Endothelial cell of umbilical vein (primary cell): ENCODE results near the gene C3orf22. TPM values are rescaled to one million over a fixed set of nuclear protein-coding genes. Genes with fewer than 3 reads are reported as not detected.

ENCODE experiments used
- BruUV-seq: library from RNA; stranded (reverse); fragments of 400-500 nt; replicated peaks from 2 replicates; lab custom pipeline; 2021; lab: Mats Ljungman, UMichigan
- CTCF ChIA-PET: fragments of 300-600, 350-600 bp; sonication (Branson Sonifier 250); formaldehyde crosslinking; loops from one replicate; lab custom pipeline; 2021; ENCODE audit warnings: antibody characterized with exemption, inconsistent platforms; lab: Charles Lee
- POLR2A ChIA-PET: fragments of 300-600, 350-600 bp; sonication (Branson Sonifier 250); formaldehyde crosslinking; loops from one replicate; lab custom pipeline; 2021; ENCODE audit warnings: antibody characterized with exemption, inconsistent platforms; lab: Charles Lee
- DNase-seq: peaks from one replicate; pipeline ENCODE4 v3.0.0-alpha.2; 2011; ENCODE audit warnings: low read depth, low spot score
- FAIRE-seq: peaks from 2 replicates; lab custom pipeline; 2011; peaks lifted over from hg19 to GRCh38; lab: Jason Lieb, UNC
- H2AFZ ChIP-seq: 2 replicates; pipeline ENCODE4 v1.6.0; 2012; ENCODE audit warnings: low read depth, low read length, control low read depth, inconsistent platforms
- H3K27ac ChIP-seq: 2 replicates; pipeline ENCODE4 v1.5.1; 2011; ENCODE audit warnings: low read depth, mild to moderate bottlenecking, control low read depth, low read length, moderate library complexity; ENCODE audit not compliant: insufficient read depth
- H3K27me3 ChIP-seq, 2 experiments: 2 replicates each; pipeline versions ENCODE4 v1.6.0 to v1.6.1; 2011; ENCODE audit warnings: low read length in 2 of 2, mixed read lengths in 1 of 2; ENCODE audit not compliant: control insufficient read depth in 2 of 2, insufficient read depth in 2 of 2
- H3K36me3 ChIP-seq, 2 experiments: 2 replicates in 1 of 2; 3 replicates in 1 of 2; pipeline ENCODE4 v1.5.1; 2011; ENCODE audit warnings: low read length in 2 of 2, mild to moderate bottlenecking in 1 of 2, moderate library complexity in 1 of 2; ENCODE audit not compliant: control insufficient read depth in 2 of 2, insufficient read depth in 2 of 2; ENCODE audit errors: extremely low read depth in 1 of 2
- H3K4me1 ChIP-seq: 3 replicates; pipeline ENCODE4 v1.5.1; 2011; ENCODE audit warnings: mild to moderate bottlenecking, low read length; ENCODE audit not compliant: control insufficient read depth, insufficient read depth; ENCODE audit errors: extremely low read depth
- H3K4me2 ChIP-seq: 2 replicates; pipeline ENCODE4 v1.6.1; 2011; ENCODE audit warnings: low read length, control low read depth, mixed read lengths; ENCODE audit not compliant: insufficient read depth
- H3K4me3 ChIP-seq, 3 experiments: fragments of 200-600 bp in 1 of 3; sonication (generic), shearing (Covaris generic) in 1 of 3; replicated peaks in 1 of 3; 2 replicates each; pipeline ENCODE4 v1.5.1; 2011 to 2016; ENCODE audit warnings: control low read depth in 3 of 3, low read length in 3 of 3, mild to moderate bottlenecking in 2 of 3, inconsistent platforms in 1 of 3, low read depth in 1 of 3, moderate library complexity in 1 of 3; ENCODE audit not compliant: insufficient read depth in 1 of 3
- H3K79me2 ChIP-seq: 2 replicates; pipeline ENCODE4 v1.6.0; 2012; ENCODE audit warnings: low read length, inconsistent platforms; ENCODE audit not compliant: control insufficient read depth, insufficient read depth
- H3K9ac ChIP-seq: replicated peaks from 2 replicates; pipeline ENCODE3; 2011; ENCODE audit warnings: low read length, control low read depth; ENCODE audit not compliant: insufficient read depth; ENCODE audit errors: extremely low read depth
- H3K9me1 ChIP-seq: replicated peaks from 3 replicates; pipeline ENCODE4 v1.6.0; 2011; ENCODE audit warnings: mild to moderate bottlenecking, low read length; ENCODE audit not compliant: control insufficient read depth, insufficient read depth; ENCODE audit errors: extremely low read depth
- H3K9me3 ChIP-seq: replicated peaks from 2 replicates; pipeline ENCODE4 v1.5.1; 2012; ENCODE audit warnings: low read length, inconsistent platforms; ENCODE audit not compliant: control insufficient read depth, insufficient read depth
- H4K20me1 ChIP-seq: replicated peaks from 2 replicates; pipeline ENCODE3; 2011; ENCODE audit warnings: mild to moderate bottlenecking, low read length; ENCODE audit not compliant: control insufficient read depth, insufficient read depth; ENCODE audit errors: extremely low read depth
- EZH2 ChIP-seq: IDR thresholded peaks from 2 replicates; pipeline ENCODE4 v1.6.1; 2012; ENCODE audit warnings: borderline replicate concordance, low read depth, mild to moderate bottlenecking, moderate library complexity, low read length, inconsistent platforms; ENCODE audit not compliant: severe bottlenecking
- FOS ChIP-seq: IDR thresholded peaks from 2 replicates; pipeline ENCODE4 v1.6.1; 2011; ENCODE audit warnings: mild to moderate bottlenecking, low read length, moderate library complexity, borderline replicate concordance; ENCODE audit not compliant: insufficient read depth
- GATA2 ChIP-seq: IDR thresholded peaks from 2 replicates; pipeline ENCODE4 v1.7.0; 2011; ENCODE audit warnings: low read depth, mild to moderate bottlenecking, moderate library complexity, mixed read lengths, low read length; ENCODE audit not compliant: insufficient read length, insufficient read depth
- JUN ChIP-seq: IDR thresholded peaks from 2 replicates; pipeline ENCODE4 v1.6.1; 2011; ENCODE audit warnings: borderline replicate concordance, low read depth; ENCODE audit not compliant: insufficient read length, insufficient read depth
- MYC ChIP-seq: IDR thresholded peaks from one replicate; pipeline ENCODE4 v1.6.1; 2011; ENCODE audit warnings: mild to moderate bottlenecking, low read depth, low read length
- POLR2A ChIP-seq: IDR thresholded peaks from 2 replicates; pipeline ENCODE4 v1.6.1; 2012; ENCODE audit warnings: low read depth, mild to moderate bottlenecking, control low read depth, low read length
- POLR2AphosphoS5 ChIP-seq: IDR thresholded peaks from 2 replicates; pipeline ENCODE4 v1.6.1; 2012; ENCODE audit warnings: low read depth, mild to moderate bottlenecking, control low read depth, low read length, moderate library complexity; ENCODE audit not compliant: insufficient read depth
- dilution Hi-C: fragments of 300-500 bp; cut with MboI; formaldehyde crosslinking; loops from one replicate; pipeline ENCODE4 v1.15.0; 2019; ENCODE audit warnings: low sequenced_read_pairs; ENCODE audit not compliant: extremely low pct_ligation_motif_present
- intact Hi-C: fragments of 100-400 bp; cut with micrococcal nuclease; formaldehyde crosslinking; loops from one replicate; pipeline ENCODE4 v1.10.0; 2022
- polyA plus RNA-seq, 4 experiments: library from polyadenylated mRNA; depleted of rRNA in 3 of 4; stranded (reverse) in 3 of 4; unstranded in 1 of 4; fragments of >200 nt; gene quantifications; 2 replicates each; pipeline versions ENCODE4 v1.2.1 to v1.2.3, GENCODE V29; 2011 to 2012; ENCODE audit warnings: missing spikeins in 1 of 4
- total RNA-seq: library from RNA; stranded (reverse); gene quantifications from 2 replicates; pipeline ENCODE4 v1.2.3, GENCODE V29; 2021
- TF ChIP-seq, protein P1 (sequence below): IDR thresholded peaks from 2 replicates; pipeline ENCODE4 v1.6.1; 2011; ENCODE audit not compliant: insufficient read depth, insufficient read length
- TF ChIP-seq, protein P2 (sequence below), 2 donors: IDR thresholded peaks; 1 replicate in 1 of 2; 2 replicates in 1 of 2; pipeline ENCODE4 v1.5.1; 2011; ENCODE audit warnings: low read length in 2 of 2, mild to moderate bottlenecking in 2 of 2, moderate library complexity in 2 of 2, control low read depth in 1 of 2, inconsistent platforms in 1 of 2, low read depth in 1 of 2; ENCODE audit not compliant: insufficient read depth in 1 of 2; ENCODE audit errors: extremely low read depth in 1 of 2

The C3orf22 gene
- total and polyA plus RNA-seq, 2 donors (not counting 3 experiments of a cell fraction or from before 2014, with no cell fraction given), result not detected

- no peaks in the 10 kb centered on the region for H3K79me2 ChIP-seq
- no TSS peak for BruUV-seq
- POLR2A ChIA-PET, result no interaction called here
- no peak overlapping the region for H3K9ac ChIP-seq
- FAIRE-seq (no peak), DNase-seq (no peak)
- H3K9me3 ChIP-seq, result no peaks in the 10 kb centered on the region
- H4K20me1 ChIP-seq, result no peaks in the 10 kb centered on the region
- TF ChIP-seq MYC (no peak), POLR2A (no peak)
- dilution Hi-C loops (no loop called here), intact Hi-C loops (no loop called here)
- H3K36me3 ChIP-seq, result no peaks in the 10 kb centered on the region
- CTCF ChIA-PET, result no interaction called here
- H3K4me1 ChIP-seq, result no peaks in the 10 kb centered on the region
- no peak overlapping the region for H3K4me2 ChIP-seq
- peaks cover 0 to 2% of the 10 kb centered on the region in 2 experiments for H3K27me3 ChIP-seq
- no peaks in the 10 kb centered on the region for H3K9me1 ChIP-seq
- no peak overlapping the region for H2AFZ ChIP-seq
- no peak overlapping the region for H3K27ac ChIP-seq
- H3K4me3 ChIP-seq, result no peak overlapping the region
These were observed 11.0 kb downstream of the C3orf22 start for GRCh38 chr3:126547721-126548120.

- POLR2A ChIA-PET, result no interaction called here
These were observed 12.0 kb downstream of the C3orf22 start for GRCh38 chr3:126546549-126547239.

More at GRCh38 chr3:126546549-126547239, 12.0 kb downstream of the C3orf22 start:
- dilution Hi-C loops, result no loop called here
- H3K27ac ChIP-seq, result no peak overlapping the region
- TF ChIP-seq EZH2 (no peak), FOS (no peak), POLR2A (no peak), JUN (no peak), POLR2AphosphoS5 (no peak), GATA2 (no peak), MYC (no peak)
- TF ChIP-seq, protein P1, sequence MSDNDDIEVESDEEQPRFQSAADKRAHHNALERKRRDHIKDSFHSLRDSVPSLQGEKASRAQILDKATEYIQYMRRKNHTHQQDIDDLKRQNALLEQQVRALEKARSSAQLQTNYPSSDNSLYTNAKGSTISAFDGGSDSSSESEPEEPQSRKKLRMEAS, result no peak
- TF ChIP-seq, protein P2, sequence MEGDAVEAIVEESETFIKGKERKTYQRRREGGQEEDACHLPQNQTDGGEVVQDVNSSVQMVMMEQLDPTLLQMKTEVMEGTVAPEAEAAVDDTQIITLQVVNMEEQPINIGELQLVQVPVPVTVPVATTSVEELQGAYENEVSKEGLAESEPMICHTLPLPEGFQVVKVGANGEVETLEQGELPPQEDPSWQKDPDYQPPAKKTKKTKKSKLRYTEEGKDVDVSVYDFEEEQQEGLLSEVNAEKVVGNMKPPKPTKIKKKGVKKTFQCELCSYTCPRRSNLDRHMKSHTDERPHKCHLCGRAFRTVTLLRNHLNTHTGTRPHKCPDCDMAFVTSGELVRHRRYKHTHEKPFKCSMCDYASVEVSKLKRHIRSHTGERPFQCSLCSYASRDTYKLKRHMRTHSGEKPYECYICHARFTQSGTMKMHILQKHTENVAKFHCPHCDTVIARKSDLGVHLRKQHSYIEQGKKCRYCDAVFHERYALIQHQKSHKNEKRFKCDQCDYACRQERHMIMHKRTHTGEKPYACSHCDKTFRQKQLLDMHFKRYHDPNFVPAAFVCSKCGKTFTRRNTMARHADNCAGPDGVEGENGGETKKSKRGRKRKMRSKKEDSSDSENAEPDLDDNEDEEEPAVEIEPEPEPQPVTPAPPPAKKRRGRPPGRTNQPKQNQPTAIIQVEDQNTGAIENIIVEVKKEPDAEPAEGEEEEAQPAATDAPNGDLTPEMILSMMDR (IDR thresholded peaks at IDR 0.05; ENCODE audit: extremely low read depth in 1 of 2, insufficient read depth in 1 of 2, low read depth in 1 of 2, low read length in 2 of 2), result no peak
- CTCF ChIA-PET, result no interaction called here
- intact Hi-C loops, result no loop called here
- no peak overlapping the region for H3K4me3 ChIP-seq
- H2AFZ ChIP-seq, result no peak overlapping the region
- no peak overlapping the region for H3K4me2 ChIP-seq
- H3K27me3 ChIP-seq, result peaks cover 0 to 2% of the 10 kb centered on the region in 2 experiments
- H4K20me1 ChIP-seq, result no peaks in the 10 kb centered on the region
- H3K36me3 ChIP-seq, result no peaks in the 10 kb centered on the region
- FAIRE-seq, result no peak
- no peak for DNase-seq
- H3K9me1 ChIP-seq, result no peaks in the 10 kb centered on the region
- no peaks in the 10 kb centered on the region for H3K9me3 ChIP-seq
- H3K4me1 ChIP-seq, result no peaks in the 10 kb centered on the region
- H3K79me2 ChIP-seq, result no peaks in the 10 kb centered on the region
- H3K9ac ChIP-seq, result no peak overlapping the region
- no TSS peak for BruUV-seq
